PC-9 (cell line): Measurements from ENCODE around the gene PLPP1. TPM values are rescaled to one million over a fixed set of nuclear protein-coding genes. Genes with fewer than 3 reads are reported as not detected.

ENCODE experiments used
- BruUV-seq: library from RNA; stranded (reverse); fragments of 400-500 nt; replicated peaks from 2 replicates; lab custom pipeline; 2021; lab: Mats Ljungman, UMichigan
- CTCF ChIA-PET: fragments of 300-600 bp; sonication (Branson Sonifier 250); formaldehyde crosslinking; loops from one replicate; lab custom pipeline; 2022; ENCODE audit warnings: antibody characterized with exemption; lab: Charles Lee
- POLR2A ChIA-PET: fragments of 300-600 bp; sonication (Branson Sonifier 250); formaldehyde crosslinking; loops from one replicate; lab custom pipeline; 2022; ENCODE audit warnings: antibody characterized with exemption; ENCODE audit not compliant: unreplicated experiment; lab: Charles Lee
- DNase-seq, 2 experiments: peaks; one replicate each; pipeline versions ENCODE4 v3.0.0 to v3.0.0-alpha.2; 2015 to 2022; ENCODE audit warnings: mixed read lengths in 1 of 2
- H2AFZ ChIP-seq: fragments of 200-600 bp; sonication (generic); 2 replicates; pipeline ENCODE4 v1.8.1; 2017; ENCODE audit warnings: antibody characterized with exemption
- H3F3A ChIP-seq: fragments of 200-600 bp; sonication (generic); 2 replicates; pipeline ENCODE4 v1.8.1; 2017; ENCODE audit warnings: antibody characterized with exemption, mild to moderate bottlenecking, low read depth; ENCODE audit not compliant: insufficient read depth
- H3K27ac ChIP-seq: fragments of 200-600 bp; sonication (generic); 2 replicates; pipeline ENCODE4 v1.6.1; 2016; ENCODE audit warnings: mixed run types
- H3K27me3 ChIP-seq: fragments of 200-600 bp; sonication (generic); 2 replicates; pipeline ENCODE4 v1.6.1; 2016; ENCODE audit warnings: low read depth, mixed run types; ENCODE audit not compliant: insufficient read depth
- H3K36me3 ChIP-seq: fragments of 200-600 bp; sonication (generic); 2 replicates; pipeline ENCODE4 v1.6.1; 2016; ENCODE audit warnings: low read depth, mixed run types
- H3K4me1 ChIP-seq: fragments of 200-600 bp; sonication (generic); replicated peaks from 2 replicates; pipeline ENCODE4 v1.6.1; 2016; ENCODE audit warnings: mixed run types; ENCODE audit not compliant: insufficient read depth
- H3K4me2 ChIP-seq: fragments of 200-600 bp; sonication (generic); 2 replicates; pipeline ENCODE4 v1.6.1; 2017; ENCODE audit warnings: mixed run types
- H3K4me3 ChIP-seq: fragments of 200-600 bp; sonication (generic); 2 replicates; pipeline ENCODE4 v1.6.1; 2016; ENCODE audit warnings: mixed run types
- H3K79me2 ChIP-seq: fragments of 200-600 bp; sonication (generic); 2 replicates; pipeline ENCODE4 v1.6.1; 2017; ENCODE audit warnings: low read depth, mixed run types
- H3K9me2 ChIP-seq: fragments of 200-600 bp; sonication (generic); 2 replicates; pipeline ENCODE4 v1.8.1; 2017; ENCODE audit warnings: mild to moderate bottlenecking; ENCODE audit not compliant: insufficient read depth
- H3K9me3 ChIP-seq: fragments of 200-600 bp; sonication (generic); 2 replicates; pipeline ENCODE4 v1.8.1; 2016; ENCODE audit warnings: low read depth; ENCODE audit not compliant: insufficient read depth
- H4K20me1 ChIP-seq: fragments of 200-600 bp; sonication (generic); 2 replicates; pipeline ENCODE4 v1.8.1; 2017; ENCODE audit not compliant: insufficient read depth
- EZH2 ChIP-seq: fragments of 200-600 bp; sonication (generic); IDR thresholded peaks from 2 replicates; pipeline ENCODE4 v1.8.0; 2017; ENCODE audit warnings: antibody characterized with exemption, low read depth
- intact Hi-C: fragments of 100-400 bp; cut with micrococcal nuclease; formaldehyde crosslinking; loops from one replicate; pipeline ENCODE4 v1.10.0; 2022; ENCODE audit not compliant: unreplicated experiment
- total RNA-seq: library from RNA; stranded (reverse); gene quantifications from 2 replicates; pipeline ENCODE4 v1.2.3, GENCODE V29; 2021
- TF ChIP-seq, protein P1 (sequence below): fragments of 200-600 bp; sonication (generic); conservative IDR thresholded peaks from 2 replicates; pipeline ENCODE4 v1.6.1; 2017; ENCODE audit warnings: mixed run types, antibody characterized with exemption, mild to moderate bottlenecking, moderate library complexity

PLPP1 gene
- total RNA-seq, 1 experiment from 2014 or later = 12.2 TPM

- H3K4me3 ChIP-seq = no peak overlapping the region
- H3K79me2 ChIP-seq = no peaks in the 10 kb centered on the region
- no peaks in the 10 kb centered on the region for H3K27me3 ChIP-seq
- BruUV-seq = no TSS peak
- no peaks in the 10 kb centered on the region for H4K20me1 ChIP-seq
- H3K9me2 ChIP-seq = no peaks in the 10 kb centered on the region; the same call in 1 of the 2 replicates
- no peak overlapping the region for H3K27ac ChIP-seq
- no peak overlapping the region for H3K4me2 ChIP-seq
- H3K4me1 ChIP-seq = peaks cover 10% of the 10 kb centered on the region
- POLR2A ChIA-PET = no interaction called here
- no peaks in the 10 kb centered on the region for H3K36me3 ChIP-seq
- TF ChIP-seq EZH2 = no peak
- TF ChIP-seq, protein P1, sequence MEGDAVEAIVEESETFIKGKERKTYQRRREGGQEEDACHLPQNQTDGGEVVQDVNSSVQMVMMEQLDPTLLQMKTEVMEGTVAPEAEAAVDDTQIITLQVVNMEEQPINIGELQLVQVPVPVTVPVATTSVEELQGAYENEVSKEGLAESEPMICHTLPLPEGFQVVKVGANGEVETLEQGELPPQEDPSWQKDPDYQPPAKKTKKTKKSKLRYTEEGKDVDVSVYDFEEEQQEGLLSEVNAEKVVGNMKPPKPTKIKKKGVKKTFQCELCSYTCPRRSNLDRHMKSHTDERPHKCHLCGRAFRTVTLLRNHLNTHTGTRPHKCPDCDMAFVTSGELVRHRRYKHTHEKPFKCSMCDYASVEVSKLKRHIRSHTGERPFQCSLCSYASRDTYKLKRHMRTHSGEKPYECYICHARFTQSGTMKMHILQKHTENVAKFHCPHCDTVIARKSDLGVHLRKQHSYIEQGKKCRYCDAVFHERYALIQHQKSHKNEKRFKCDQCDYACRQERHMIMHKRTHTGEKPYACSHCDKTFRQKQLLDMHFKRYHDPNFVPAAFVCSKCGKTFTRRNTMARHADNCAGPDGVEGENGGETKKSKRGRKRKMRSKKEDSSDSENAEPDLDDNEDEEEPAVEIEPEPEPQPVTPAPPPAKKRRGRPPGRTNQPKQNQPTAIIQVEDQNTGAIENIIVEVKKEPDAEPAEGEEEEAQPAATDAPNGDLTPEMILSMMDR = no peak
- 0 out of 2 replicates have a peak, but pooled peaks cover 4% of the 10 kb centered on the region for H3F3A ChIP-seq
- intact Hi-C loops = no loop called here
- no peak overlapping the region for H2AFZ ChIP-seq
- H3K9me3 ChIP-seq = no peaks in the 10 kb centered on the region
- CTCF ChIA-PET = no interaction called here
- no peak for DNase-seq
Measured at GRCh38 chr5:55454282-55454681, 80.5 kb downstream of the PLPP1 start.

GRCh38 chr5:55453211-55453610 lies 81.6 kb downstream of the PLPP1 start:
- ChIA-PET POLR2A (no interaction called here), CTCF (no interaction called here)

DNA sequence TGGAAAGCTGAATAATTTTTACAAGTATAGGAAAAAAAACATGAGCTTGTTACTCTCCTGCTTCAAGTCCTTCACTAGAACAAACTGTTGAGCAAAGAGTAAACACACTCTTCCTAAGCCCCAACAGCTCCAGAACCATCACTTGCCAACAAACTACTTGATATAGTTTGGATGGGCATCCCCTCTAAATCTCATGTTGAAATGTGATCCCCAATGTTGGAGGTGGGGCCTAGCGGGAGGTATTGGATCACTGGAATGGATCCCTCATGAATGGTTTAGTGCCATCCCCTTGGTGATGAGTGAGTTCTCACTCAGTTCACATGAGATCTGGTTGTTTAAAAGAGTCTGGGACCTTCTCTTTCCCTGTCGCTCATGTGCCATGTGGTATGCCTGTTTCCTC lies 82.8 kb downstream of the PLPP1 start:
- Histone ChIP-seq H3K4me2 (no peak overlapping the region), H4K20me1 (no peaks in the 10 kb centered on the region), H3K27ac (no peak overlapping the region), H3K4me1 (peaks cover 10% of the 10 kb centered on the region), H3K27me3 (no peaks in the 10 kb centered on the region), H3K79me2 (no peaks in the 10 kb centered on the region), H3K9me3 (no peaks in the 10 kb centered on the region), H3K9me2 (no peaks in the 10 kb centered on the region), H3K4me3 (no peak overlapping the region), H3F3A (0 out of 2 replicates have a peak, but pooled peaks cover 4% of the 10 kb centered on the region), H3K36me3 (no peaks in the 10 kb centered on the region), H2AFZ (no peak overlapping the region)
- intact Hi-C loops = no loop called here
- ChIA-PET POLR2A (no interaction called here), CTCF (no interaction called here)
- TF ChIP-seq, protein P1 = no peak
- TF ChIP-seq EZH2 = no peak
- DNase-seq = no peak
- BruUV-seq = no TSS peak

More at GRCh38 chr5:55453211-55453610, 81.6 kb downstream of the PLPP1 start:
- H2AFZ ChIP-seq = no peak overlapping the region
- H3K9me2 ChIP-seq = no peaks in the 10 kb centered on the region
- no peaks in the 10 kb centered on the region for H3K27me3 ChIP-seq
- H3K36me3 ChIP-seq = no peaks in the 10 kb centered on the region
- no peaks in the 10 kb centered on the region for H4K20me1 ChIP-seq
- intact Hi-C loops = no loop called here
- no peak overlapping the region for H3K4me2 ChIP-seq
- H3K9me3 ChIP-seq = no peaks in the 10 kb centered on the region
- BruUV-seq = no TSS peak
- no peak for DNase-seq
- no peak for TF ChIP-seq EZH2
- TF ChIP-seq, protein P1 = no peak
- H3F3A ChIP-seq = 0 out of 2 replicates have a peak, but pooled peaks cover 4% of the 10 kb centered on the region
- H3K27ac ChIP-seq = no peak overlapping the region
- H3K79me2 ChIP-seq = no peaks in the 10 kb centered on the region
- H3K4me3 ChIP-seq = no peak overlapping the region
- H3K4me1 ChIP-seq = peaks cover 10% of the 10 kb centered on the region
